ENCODE results near the gene GUCA2A.

The GUCA2A gene

GRCh38 chr1:42142894-42143675, 21.5 kb downstream of the GUCA2A start:
- no peaks in the 10 kb centered on the region for H3K36me3 ChIP-seq (ENCODE audit: insufficient read depth)
- no peaks in the 10 kb centered on the region for H4K20me1 ChIP-seq (ENCODE audit: insufficient read depth)
- H3K9ac ChIP-seq, result no peak overlapping the region
- H3K4me1 ChIP-seq (ENCODE audit: low read depth, poor library complexity, severe bottlenecking), result no peaks in the 10 kb centered on the region
- no peak for TF ChIP-seq CTCF (conservative IDR thresholded peaks at IDR 0.05; ENCODE audit: low read depth, low read length)
- H3K27ac ChIP-seq, result no peak overlapping the region
- no peak overlapping the region for H3K4me3 ChIP-seq (IDR thresholded peaks at IDR 0.05; ENCODE audit: insufficient read depth, low read depth, low read length)
- H3K79me2 ChIP-seq (ENCODE audit: insufficient read depth, low read depth), result no peaks in the 10 kb centered on the region
- H3K4me2 ChIP-seq, result no peak overlapping the region
- H3K27me3 ChIP-seq (ENCODE audit: insufficient read depth, low read depth), result no peaks in the 10 kb centered on the region
- H2AFZ ChIP-seq (ENCODE audit: low read depth), result no peak overlapping the region

- no peak overlapping the region for H3K9ac ChIP-seq
- no peaks in the 10 kb centered on the region for H3K27me3 ChIP-seq (ENCODE audit: insufficient read depth, low read depth)
- no peak overlapping the region for H3K4me3 ChIP-seq (IDR thresholded peaks at IDR 0.05; ENCODE audit: insufficient read depth, low read depth, low read length)
- H4K20me1 ChIP-seq (ENCODE audit: insufficient read depth), result no peaks in the 10 kb centered on the region
- no peak overlapping the region for H3K4me2 ChIP-seq
- no peak overlapping the region for H3K27ac ChIP-seq
- no peaks in the 10 kb centered on the region for H3K36me3 ChIP-seq (ENCODE audit: insufficient read depth)
- H3K4me1 ChIP-seq (ENCODE audit: low read depth, poor library complexity, severe bottlenecking), result no peaks in the 10 kb centered on the region
- TF ChIP-seq CTCF (conservative IDR thresholded peaks at IDR 0.05; ENCODE audit: low read depth, low read length), result no peak
- no peak overlapping the region for H2AFZ ChIP-seq (ENCODE audit: low read depth)
- H3K79me2 ChIP-seq (ENCODE audit: insufficient read depth, low read depth), result no peaks in the 10 kb centered on the region
Measured at GRCh38 chr1:42141978-42142377, 22.6 kb downstream of the GUCA2A start.

DNA sequence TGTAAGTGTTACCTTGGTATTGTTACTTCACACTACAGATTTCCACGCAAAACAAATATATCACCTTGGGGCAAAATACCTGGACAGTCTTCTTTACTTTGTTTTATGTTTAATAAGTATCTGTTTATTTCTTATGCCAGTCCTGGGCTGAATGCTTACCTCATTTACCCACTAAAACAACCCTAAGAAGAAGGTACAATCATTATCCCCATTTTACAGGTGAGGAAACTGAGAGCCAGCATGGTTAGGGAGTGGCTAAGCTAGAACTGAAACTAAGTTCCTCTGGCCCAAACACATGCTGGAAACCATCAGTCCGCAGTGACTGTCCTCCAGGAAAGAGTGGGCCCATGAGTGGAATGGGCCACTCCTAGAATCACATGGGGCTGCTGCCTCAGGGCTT, 24.4 kb downstream of the GUCA2A start:
- H4K20me1 ChIP-seq (ENCODE audit: insufficient read depth), result no peaks in the 10 kb centered on the region
- no peaks in the 10 kb centered on the region for H3K27me3 ChIP-seq (ENCODE audit: insufficient read depth, low read depth)
- no peak for TF ChIP-seq CTCF (conservative IDR thresholded peaks at IDR 0.05; ENCODE audit: low read depth, low read length)
- H3K36me3 ChIP-seq (ENCODE audit: insufficient read depth), result no peaks in the 10 kb centered on the region
- H3K4me1 ChIP-seq (ENCODE audit: low read depth, poor library complexity, severe bottlenecking), result no peaks in the 10 kb centered on the region
- H3K4me3 ChIP-seq (IDR thresholded peaks at IDR 0.05; ENCODE audit: insufficient read depth, low read depth, low read length), result no peak overlapping the region
- no peak overlapping the region for H3K9ac ChIP-seq
- no peak overlapping the region for H2AFZ ChIP-seq (ENCODE audit: low read depth)
- no peak overlapping the region for H3K4me2 ChIP-seq
- no peaks in the 10 kb centered on the region for H3K79me2 ChIP-seq (ENCODE audit: insufficient read depth, low read depth)
- H3K27ac ChIP-seq, result no peak overlapping the region

- Histone ChIP-seq H3K9ac (no peak overlapping the region), H3K27me3 (ENCODE audit: insufficient read depth, low read depth) (no peaks in the 10 kb centered on the region), H4K20me1 (ENCODE audit: insufficient read depth) (no peaks in the 10 kb centered on the region), H3K79me2 (ENCODE audit: insufficient read depth, low read depth) (no peaks in the 10 kb centered on the region), H3K27ac (no peak overlapping the region), H3K4me3 (IDR thresholded peaks at IDR 0.05; ENCODE audit: insufficient read depth, low read depth, low read length) (no peak overlapping the region), H2AFZ (ENCODE audit: low read depth) (no peak overlapping the region), H3K4me2 (no peak overlapping the region), H3K4me1 (ENCODE audit: low read depth, poor library complexity, severe bottlenecking) (no peaks in the 10 kb centered on the region), H3K36me3 (ENCODE audit: insufficient read depth) (no peaks in the 10 kb centered on the region)
- TF ChIP-seq CTCF (conservative IDR thresholded peaks at IDR 0.05; ENCODE audit: low read depth, low read length), result no peak
Measured at GRCh38 chr1:42139444-42139843, 25.1 kb downstream of the GUCA2A start.
